Stimulated activated CD4-positive, alpha-beta T cell treated with anti-CD3 and anti-CD28 coated beads, Interleukin-1b, Interleukin-23, amount 100 ng/mL, for 1 hour (primary cell): Measurements from ENCODE around the gene LDB2.
"Not testable (repeated sequence)": the region's sequence is repeated elsewhere in the genome, so short reads cannot be mapped to it uniquely, and the experiment has no call there.

Source experiments
- DNase-seq, 2 donors: peaks; one replicate each; pipeline ENCODE4 v3.0.0-alpha.2; 2020; ENCODE audit warnings: low read depth in 2 of 2

Gene LDB2

DNA sequence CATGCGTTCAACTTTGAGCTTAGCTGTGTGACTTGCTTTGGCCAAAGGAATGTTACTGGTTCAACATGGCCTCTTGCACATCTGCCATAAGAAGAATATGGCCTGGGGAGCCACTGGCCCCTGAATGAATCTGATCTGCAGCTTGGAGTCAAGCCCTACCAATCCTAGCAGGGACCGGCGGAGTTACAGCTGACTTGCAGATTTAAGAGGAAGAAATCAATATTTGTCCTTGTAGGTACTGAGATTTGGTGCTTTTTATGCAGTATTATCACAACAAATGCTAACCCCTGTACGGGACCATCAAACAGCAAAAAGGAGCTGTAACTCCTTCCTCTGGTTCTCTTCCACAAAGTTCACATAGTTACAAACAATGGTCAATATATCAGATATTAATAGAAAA lies 252.0 kb downstream of the LDB2 start:
- no peak for DNase-seq

DNA sequence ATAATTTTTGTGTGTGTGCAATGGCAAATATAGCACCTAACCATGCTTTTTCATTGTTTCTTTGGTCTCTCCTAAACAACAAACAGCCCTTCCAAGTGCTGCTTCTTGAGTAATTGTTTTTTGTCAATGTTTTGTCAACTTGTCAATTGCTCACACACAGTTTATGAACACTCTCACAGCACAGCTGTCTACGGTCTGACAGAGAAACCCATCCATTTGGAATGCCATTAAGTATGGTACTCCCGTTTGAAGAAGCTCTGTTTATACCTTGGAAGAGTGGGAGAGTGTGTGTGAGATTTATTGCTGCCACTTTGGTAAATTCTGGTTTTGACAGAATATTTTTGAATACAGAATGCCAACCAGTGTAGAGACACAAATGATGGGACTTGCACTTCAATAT lies 254.6 kb downstream of the LDB2 start:
- DNase-seq = no peak

DNA sequence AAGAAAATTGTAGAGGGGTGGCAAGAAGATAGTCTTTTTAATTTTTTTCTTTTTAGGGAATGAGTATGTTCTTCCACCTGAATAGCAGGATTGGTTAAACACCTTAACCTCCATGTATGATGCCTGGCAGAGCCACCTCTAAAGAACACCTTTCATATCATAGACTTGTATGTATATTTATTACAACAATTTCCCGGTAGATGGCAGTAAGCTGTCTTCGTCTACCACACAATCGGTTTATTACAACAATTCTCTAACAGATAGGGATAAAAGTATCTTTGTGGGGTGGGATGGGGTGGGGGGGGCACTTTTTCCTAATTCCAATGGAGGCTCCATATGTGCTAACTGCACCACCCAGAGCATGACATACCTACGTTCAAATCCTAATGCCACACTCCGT lies 255.5 kb downstream of the LDB2 start:
- DNase-seq = no peak

DNA sequence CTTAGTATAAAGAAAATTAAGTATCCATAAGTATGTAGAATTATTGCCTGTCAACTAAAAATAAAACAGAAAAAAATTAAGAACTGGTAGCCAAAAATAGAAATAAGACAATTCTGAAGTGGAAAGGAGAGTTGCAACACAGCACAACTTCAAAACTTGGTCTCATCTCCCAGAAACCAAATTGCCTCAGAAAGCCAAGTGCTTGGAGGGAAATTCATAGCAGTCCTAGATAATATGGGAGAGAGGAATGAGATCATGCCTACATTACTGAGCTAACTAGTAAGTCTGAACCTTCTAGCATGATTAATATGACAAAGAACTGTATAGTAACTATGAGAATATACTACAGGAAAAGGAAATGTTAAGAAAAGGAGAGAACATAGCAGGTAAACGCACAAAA lies 256.5 kb downstream of the LDB2 start:
- no peak for DNase-seq

DNA sequence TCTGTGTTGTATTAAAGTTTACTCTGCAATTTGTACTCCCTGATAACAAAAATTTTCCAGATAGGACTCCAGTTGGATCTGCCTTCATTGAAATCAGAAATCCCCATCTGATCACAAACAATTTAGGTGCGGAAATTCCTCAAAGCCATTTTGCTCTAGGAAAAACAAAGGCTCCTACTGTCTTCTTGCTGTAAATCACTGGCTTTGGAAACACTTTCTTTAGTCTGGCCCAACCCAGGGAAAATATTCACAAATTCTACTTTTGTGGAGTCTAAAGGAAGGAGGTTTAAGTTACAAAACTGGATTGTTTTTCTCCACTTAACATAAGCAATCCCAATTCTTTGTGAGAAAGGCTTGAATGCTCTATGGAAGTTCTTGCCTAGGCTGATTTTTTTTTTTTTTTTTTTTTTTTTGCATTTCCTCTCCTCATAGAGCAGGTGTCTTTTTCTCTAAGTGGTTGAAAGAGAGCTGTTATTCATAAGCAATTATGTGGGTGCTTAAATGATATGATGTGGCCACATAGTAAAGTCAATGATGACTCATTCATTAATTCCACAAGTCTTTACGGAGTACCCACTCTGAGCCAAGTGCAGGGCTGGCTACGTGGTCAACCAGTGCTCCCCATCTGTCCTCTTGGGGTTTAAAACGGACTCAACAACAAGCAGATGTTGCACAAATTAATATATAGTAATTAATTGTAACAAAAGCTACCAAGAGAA lies 261.4 kb downstream of the LDB2 start:
- DNase-seq = no peak

- no peak for DNase-seq
These were observed 262.1 kb downstream of the LDB2 start for GRCh38 chr4:16636304-16636703.

GRCh38 chr4:16629274-16629673 lies 269.2 kb downstream of the LDB2 start:
- DNase-seq = not testable (repeated sequence)

DNA sequence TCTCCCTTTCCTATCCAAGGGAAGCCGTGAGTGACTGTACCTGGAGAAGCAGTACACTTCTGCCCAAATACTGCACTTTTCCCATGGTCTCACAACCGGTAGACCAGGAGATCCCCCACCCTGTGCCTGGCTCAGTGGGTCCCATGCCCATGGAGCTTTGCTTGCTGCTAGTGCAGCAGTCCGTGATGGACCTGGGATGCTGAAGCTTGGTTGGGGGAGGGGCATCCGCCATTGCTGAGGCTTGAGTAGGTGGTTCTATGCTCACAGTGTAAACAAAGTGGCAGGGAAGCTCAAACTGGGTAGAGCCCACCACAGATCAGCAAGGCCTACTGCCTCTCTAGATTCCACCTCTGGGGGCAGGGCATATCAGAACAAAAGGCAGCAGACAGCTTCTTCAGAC lies 269.6 kb downstream of the LDB2 start:
- DNase-seq = not testable (repeated sequence)

DNA sequence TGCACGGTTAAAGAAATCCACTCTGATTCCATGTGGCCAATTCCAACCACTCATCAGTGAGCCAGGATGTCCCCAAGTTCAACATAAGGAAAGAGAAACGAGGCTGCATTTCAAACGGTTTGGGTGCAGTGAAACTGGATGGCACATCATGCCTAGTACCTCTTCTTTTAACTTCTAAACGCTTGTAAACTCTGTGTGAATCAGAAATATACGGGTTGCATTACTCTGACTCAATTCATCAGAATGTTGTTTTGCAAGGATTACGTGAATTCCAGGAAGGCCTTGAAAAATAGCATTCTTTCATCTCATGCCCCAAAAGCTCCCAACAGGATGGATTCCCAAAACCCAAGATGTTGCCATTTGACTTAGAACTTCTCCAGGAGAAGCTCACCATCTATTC lies 270.4 kb downstream of the LDB2 start:
- no peak for DNase-seq

- DNase-seq = no peak
These were observed 271.5 kb downstream of the LDB2 start for GRCh38 chr4:16626945-16627344.

DNA sequence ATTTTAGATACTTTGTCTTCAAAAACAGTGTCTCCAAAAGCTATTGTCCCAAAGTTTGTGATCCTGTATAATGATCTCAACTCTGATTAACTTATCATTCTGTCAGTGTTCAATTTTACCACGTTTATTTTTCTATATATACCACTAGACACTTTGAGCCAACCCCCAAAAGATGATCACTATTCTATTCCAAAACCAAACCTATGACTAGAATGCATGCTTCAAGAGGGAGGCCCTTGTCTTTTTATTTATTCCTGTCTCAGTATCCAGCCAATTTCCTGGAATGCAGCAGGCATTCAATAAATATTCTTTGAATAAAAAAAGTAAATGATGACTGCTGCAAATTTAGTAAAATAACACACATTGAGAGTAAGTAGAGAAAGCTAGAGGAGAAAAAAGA lies 275.6 kb downstream of the LDB2 start:
- no peak for DNase-seq

DNA sequence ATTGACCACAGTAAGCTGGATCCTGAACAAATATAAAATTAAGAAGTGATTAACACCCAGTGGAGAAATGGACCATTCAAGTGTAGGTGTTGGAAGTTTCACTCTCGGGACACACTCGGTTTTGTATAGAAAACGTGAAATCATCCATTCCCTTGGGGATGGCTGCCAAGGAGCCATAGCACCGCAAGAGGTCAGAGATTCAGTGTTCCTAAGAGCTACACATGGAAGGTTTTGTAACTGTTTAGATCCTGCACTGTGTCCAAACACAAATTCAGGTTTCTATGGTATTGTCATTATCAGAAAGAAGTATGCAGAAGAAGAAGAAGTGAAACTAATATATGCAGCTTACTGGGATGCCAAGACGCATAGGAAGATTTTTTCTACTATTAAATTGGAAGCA lies 281.0 kb downstream of the LDB2 start:
- DNase-seq = no peak

DNA sequence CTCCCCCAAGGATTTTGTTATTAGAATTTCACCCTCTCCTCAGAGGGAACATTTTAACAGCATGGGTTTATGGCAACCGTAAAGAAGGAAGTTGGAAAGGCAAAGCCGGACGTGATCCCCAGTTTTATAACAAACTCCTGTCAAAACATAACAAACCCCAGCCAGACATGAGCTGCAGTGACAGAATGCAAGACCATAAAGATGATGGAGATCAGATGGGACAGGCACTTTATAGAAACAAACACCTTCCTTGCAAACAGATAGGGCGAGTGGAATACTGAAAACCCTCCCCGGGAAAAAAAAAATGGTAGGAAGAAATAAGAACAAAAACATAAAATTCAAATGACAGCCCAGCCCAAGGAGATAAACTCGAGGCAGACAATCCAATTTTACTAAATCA lies 281.4 kb downstream of the LDB2 start:
- no peak for DNase-seq

GRCh38 chr4:16609170-16609758 lies 289.2 kb downstream of the LDB2 start:
- no peak for DNase-seq

DNA sequence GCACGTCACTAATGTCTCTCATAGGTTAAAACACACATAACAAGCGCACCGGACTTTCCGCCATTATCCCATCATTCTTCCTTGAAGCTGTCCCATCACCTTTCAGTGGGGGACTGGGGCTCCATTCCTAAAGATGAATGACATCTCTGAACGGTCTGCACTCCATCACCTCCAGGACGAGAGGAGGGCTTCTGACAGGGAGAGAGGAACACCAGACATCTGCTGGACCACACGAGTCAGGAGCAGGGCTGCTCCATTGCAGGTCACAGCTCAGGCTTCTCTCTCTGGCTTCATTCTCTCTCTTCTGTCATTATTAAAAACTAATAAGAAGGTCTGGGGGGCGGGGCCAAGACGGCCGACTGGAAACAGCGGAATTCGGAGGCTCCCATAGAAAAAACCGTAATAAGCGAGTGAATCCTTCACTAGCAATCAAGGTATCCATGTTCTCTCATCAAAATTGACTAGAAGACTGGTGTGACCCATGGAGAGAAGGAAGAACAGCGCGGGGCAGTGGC lies 289.8 kb downstream of the LDB2 start:
- no peak for DNase-seq

- no peak for DNase-seq
These were observed 290.3 kb downstream of the LDB2 start for GRCh38 chr4:16608123-16608522.

DNA sequence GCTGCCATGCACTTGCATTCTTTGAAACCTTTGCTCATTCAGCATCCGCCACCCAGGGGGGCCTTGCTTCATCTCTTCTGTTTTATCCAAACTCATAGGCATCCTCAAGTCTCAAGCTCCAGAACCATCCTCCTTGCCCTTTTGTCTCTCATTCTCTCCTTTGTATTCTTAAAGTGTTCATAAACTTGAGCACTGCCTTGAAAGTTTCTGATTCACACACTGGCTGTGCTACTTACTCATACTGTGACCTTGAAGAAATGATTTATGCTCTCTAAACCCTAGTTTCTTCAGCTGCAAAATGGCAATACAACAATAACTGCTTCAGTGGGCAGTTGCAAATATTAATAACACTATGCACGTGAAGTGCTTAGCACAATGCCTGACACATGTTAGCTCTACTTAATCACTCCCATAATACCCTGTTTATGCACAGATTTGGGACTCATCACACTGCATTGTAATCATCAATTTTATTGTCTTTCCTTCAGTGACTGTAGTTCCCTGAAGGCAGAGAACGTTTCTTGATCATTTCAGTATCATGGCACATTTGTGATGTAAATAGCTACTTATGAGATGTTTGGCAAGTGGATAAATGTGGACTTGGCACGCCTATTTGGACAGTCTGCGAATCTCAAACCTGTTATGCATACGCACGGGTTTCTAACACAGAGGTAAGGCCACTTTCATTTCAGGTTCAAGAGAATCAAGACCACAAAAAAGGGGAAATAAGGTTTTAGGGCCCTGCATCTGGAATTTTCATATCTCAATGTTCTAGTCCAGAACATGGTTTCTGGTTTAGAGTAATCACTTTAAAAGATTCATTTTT lies 291.0 kb downstream of the LDB2 start:
- no peak for DNase-seq

DNA sequence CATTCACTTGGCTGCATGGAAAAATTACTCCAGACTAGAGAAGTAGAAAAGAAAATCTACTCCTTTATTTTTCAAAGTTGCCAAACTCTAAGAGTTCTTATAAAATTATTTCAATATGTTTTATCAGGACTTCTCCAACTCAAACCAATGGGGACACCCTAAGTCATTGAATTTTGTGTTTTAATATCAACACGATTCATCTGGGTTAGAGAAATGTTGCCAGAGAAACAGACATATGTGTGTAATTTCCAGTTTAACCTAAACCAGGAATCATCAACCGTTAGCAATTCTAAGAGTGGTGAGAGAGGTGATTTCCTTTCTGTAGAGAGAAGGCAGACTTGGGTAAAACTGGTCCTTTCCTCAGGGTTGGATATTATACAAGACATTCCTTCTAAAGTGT lies 291.8 kb downstream of the LDB2 start:
- DNase-seq = no peak

DNA sequence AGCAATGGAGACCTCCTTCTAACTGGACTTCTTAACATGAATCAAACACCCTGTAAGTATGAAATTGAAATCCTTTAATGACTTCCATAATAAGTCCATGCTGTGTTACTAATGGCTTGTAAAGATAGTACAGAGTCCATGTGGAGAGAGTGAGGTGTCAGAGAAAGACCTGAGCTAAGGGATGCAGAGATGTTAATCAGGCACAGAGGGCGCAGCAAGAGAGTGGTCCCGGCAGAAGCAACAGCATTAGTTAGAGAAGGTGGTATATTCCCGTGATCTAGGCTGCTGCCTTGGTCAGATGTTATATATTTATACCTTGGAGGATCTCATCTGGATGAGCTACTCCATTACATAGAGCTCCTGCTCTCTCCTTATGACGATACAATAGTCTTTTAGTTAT lies 295.3 kb downstream of the LDB2 start:
- DNase-seq = no peak

DNA sequence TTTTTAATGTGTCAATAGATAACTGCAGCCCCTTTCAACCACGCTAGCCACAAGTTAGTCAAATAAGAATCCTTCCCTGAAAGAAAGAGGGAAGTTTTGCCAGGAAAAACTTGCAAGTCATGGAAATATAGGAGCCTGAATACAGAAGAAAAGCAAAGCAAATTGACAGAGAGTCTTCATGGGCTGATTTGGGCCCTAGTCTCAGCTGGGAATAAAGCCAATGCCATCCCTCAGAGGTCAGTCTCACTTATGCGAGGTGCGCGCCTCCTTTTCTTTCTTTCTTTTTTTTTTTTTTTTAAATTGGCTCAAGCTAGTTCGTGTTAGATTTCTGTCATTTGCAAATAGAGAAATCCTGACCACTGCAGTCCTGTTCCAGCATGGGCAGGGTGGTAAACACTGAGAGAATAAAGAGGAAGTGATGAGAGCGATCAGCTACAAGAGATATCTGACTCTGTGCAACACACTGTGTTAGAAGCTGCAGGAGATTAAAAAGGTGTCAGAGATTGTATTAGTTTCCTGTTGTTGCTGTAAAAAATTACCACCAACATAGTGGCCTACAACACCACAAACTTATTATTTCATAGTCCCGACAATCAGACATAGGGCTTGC lies 299.7 kb downstream of the LDB2 start:
- no peak for DNase-seq

DNA sequence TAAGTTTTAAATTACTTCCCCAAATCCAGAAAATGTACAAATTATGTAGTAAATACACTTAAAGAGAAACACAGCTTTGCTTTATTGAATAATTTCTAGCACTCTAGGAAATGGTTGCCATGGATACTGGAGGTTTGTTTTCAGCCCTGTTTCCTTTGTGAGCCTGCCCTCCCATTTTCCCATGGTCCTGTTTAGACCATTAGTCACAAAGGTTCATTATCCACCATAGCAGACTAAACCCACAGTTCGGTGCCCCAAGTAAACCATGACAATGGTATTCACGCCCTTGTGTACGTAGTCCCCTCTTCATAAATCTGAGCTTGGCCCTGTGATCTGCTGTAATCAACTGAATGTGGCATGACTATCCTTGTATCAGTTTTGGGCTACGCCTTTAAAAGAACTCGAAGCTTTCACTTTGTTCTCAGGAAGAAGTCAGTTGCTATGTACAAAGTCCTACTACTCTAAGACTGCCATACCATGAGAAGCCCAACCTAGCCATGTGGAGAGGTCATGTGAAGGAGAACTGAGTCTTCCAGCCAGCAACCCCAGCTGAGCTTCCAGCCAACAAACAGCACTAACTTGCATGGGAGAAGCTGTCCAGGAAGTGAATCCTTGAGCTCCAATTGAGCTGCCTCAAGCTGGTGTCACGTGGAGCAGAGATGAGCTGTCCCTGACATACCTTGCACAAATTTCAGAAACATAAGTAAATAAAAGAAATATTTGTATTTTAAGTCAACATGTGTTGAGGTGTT lies 300.4 kb downstream of the LDB2 start:
- no peak for DNase-seq

DNA sequence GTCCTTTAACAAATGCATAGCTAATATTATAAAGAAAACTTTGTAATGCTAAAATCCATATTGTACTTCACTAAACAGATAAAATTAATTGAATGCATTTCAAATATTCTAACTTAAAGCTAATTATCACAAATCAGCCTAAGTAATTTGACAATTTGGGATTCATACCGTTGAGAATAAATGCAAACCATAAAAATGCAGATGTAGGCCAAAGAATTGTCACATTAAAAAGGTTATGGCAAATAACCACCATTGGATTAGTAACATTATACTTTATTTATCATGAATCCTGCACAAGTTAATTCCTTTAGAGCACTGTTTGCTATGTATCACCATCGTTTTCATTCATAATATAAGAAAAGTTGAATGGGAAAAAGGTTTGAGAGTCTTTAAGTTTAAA lies 301.0 kb downstream of the LDB2 start:
- DNase-seq = no peak
